ENCODE measurements around the gene SEH1L.
A peak's percentile ranks its signal among the peaks of the same experiment; 100 is the strongest.
"Not testable (repeated sequence)": the region's sequence is repeated elsewhere in the genome, so short reads cannot be mapped to it uniquely, and the experiment has no call there.

The SEH1L gene

DNA sequence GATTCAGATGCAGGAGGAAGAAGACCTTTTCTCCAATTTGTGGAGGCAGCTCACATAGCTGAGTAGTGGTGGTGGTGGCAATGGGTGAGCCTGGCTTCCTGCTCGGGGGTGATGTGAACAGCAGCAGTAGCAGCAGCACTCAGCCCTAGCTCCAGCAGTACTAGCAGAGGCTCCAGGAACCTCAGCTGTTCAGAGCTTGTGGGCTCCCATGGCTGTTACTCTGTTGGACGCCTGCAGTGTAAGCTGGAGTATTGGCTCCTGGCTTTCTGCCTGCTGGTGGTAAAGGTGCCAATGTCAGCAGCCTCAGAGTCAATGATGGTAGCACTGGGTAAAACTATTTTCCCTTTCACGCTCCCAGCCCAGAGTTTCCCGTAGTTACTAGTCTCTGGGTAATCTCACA lies 3.1 kb upstream of the SEH1L start:
- DNase-seq = no peak

DNA sequence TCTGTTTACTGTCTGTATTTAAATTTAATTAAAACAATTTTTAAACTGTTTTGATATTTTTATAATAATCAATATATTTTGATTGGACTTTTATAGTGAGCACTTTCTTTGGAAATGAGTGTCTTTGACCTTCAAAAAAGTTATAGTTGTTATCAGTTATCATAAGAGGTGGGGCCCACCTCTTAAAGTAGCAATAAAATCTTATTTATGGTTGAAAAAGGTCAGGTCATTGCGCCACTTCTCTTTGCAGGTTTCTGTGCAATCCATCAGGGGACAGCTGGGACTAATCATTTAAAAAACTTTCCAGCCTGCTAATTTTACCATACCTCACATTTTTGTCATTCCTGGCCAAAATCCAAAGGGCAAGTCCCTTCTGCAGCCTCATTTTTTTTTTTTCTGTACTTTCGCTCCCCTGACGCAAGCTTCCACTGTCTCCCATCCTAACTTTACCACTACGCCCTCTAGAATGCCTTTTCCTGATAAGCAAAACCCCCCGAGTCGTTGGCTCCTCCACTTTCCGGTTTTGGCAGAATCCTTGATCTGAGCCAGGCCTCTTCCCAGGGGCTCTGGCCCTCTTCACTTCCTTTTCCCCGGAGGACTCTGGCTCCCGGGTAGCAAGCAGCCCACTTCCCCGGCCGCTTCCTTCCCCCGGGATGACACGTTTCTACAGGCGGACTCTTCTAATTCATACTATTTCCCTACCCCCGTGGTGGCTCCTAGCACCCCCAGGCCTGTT lies 1.1 kb upstream of the SEH1L start:
- peak; percentile 96 for DNase-seq

DNA sequence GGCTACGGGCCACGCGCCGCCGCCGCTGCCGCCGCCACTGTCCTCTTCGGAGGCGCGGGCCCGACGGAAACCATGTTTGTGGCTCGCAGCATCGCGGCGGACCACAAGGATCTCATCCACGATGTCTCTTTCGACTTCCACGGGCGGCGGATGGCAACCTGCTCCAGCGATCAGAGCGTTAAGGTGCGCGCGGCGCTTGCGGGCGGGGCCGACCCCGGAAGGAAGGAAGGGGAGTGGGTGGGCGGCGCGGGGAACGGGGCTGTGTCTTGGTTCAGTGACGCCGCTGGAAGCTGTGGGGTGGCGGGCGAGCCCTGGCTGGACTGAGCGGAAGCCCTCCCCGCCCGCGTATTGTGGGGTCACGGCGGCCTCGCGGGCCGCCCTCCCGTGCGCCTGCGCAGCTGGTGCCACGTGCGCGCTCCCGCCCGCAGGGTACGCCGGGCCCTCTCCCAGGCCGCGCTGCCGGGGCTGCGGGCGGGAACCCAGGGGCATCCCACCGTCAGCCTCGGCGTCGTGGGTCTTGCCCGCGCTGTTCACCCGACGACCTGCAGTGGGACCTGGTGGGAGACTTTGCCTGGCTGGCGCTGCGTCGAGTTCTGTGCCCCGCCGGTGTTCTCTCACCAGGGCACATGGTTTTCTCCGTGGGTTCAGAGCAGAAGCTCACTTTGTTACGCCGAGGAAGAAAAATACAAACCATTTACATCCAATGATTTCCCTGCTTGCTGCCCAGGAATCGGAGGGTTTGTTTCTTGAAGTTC lies 416 bp downstream of the SEH1L start:
- DNase-seq = peak; percentile 95

DNA sequence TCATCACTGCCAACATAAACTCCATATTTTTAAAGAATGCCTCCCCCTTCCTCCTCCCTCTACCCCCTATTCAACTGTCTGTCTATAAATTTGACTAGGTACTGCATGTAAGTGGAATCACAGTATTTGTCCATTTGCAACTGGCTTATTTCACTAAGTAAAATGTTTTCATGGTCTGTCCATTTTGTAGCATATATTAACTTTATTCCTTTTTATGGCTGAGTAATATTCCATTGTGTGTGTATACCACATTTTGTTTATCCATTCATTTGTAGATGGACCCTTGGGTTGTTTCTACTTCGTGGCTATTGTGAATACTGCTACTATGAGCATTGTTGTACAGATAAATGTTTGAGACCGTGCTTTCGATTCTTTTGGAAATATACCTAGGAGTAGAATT lies 10.7 kb downstream of the SEH1L start:
- no peak for DNase-seq

DNA sequence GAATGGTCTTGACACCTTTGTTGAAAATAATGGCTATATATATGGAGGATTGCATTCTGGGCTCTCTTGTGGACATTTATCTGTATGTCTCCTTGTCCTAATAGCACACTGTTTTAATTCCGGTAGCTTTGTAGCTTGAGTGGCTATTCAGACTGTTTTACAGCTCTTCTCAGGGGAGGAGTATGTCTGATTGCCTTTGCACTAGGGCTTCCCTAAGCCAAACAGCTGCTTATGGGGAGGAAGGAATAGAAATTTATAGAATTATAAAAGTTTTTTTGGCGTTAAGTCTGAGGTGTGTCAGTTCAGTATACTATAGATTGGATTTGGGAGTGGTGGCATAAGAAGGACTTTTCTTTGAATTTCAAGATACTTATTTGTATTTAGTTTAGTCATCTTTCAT lies 12.6 kb downstream of the SEH1L start:
- DNase-seq = no peak

DNA sequence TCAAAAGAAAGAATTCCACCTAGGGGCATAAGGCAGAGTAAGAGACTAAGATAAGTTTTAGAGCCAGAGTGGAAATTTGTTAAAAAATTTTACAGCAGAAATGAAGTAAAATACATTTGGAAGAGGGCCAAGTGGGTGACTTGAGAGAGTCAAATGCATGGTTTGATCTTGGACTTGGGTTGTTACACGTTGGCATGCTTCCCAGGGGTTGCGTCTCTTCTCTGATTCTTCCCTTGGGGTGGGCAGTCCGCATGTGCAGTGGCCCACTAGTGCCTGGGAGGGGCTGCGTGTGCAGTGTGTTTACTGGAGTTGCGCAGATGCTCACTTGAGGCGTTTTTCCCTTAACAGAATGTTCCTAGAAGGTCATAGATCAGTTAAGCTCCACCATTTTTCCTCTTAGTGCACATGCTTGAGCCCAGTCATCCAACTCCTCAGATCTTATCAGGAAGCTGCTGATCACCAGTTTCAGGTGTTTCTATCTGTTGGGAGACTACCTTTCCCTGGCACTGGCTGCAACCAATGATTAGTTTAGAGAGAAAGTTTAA lies 13.1 kb downstream of the SEH1L start:
- DNase-seq = no peak

DNA sequence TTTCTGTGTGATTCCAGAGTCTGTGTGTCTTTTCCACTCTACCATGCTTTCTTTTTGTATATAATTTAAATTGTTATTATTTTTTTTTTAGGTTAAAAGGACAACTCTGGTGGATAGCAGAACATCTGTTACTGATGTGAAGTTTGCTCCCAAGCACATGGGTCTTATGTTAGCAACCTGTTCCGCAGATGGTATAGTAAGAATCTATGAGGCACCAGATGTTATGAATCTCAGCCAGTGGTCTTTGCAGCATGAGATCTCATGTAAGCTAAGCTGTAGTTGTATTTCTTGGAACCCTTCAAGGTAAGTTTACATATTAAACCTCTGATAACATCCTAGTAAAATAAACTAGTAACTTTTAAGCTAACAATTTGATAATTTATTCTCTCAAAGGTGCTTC lies 15.3 kb downstream of the SEH1L start:
- DNase-seq = no peak

DNA sequence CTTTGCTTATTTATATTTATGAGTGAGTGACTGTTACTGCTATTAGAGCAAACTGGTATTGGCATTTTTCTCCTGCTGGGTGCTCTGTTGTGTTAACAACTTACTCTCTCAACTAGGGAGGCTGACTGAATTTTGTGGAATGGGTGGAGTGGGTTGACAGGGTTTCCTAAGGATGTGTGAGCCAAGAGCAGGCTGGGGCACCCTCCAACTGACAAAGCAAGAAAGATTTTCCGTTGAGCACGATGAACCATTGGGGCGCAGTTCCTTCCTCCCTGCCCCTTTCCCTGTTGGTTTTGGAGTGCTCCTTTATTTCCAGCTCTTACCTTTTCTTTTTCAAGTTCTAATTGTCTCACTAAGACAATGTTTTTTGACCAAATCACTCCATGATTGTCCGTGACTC lies 20.3 kb downstream of the SEH1L start:
- no peak for DNase-seq

DNA sequence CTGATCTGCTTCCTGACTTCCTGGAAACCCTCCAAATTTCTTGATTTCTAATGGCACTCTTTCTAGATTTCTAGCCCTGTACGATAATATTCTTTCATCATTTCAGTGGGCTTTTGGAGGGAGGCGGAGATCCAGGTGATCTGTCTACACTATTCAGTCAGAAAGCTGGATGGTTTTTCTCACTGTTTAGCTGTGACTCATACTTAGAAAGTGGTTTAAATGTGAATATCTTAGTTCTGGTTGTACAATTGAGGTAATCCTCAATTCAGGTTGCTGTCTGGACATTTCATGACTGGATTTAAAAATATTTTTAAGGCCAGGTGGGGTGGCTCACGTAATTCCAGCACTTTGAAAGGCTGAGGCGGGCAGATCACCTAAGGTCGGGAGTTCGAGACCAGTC lies 20.8 kb downstream of the SEH1L start:
- no peak for DNase-seq

DNA sequence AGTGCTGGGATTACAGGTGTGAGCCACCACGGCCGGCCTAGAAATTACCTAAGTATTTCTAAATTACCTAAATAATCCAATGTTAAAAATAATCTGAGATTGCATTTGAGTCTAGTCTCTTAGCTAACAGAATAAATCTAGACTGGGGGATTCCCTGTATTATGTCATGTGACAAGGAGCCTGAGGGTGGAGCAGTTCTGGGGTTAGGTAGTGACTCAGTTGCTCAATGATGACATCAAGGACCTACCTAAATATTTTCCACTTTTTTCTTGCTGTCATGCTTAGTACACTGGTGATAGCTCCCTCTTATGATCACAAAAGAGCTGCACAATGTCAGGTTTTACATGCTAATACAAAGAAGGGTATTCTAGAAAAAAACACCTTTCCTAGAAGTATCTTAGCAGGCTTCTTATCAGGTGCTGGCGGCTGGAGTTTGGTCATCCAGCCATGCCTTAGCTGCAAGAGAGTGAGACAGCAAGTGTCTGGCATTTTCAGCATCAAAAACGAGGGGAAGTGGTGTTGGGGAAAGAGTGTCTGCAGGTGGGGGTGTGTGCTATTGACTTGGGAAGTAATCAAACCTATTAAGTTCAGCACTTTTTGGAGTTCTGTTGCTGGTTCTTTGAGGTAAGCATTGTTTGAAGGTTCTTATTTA lies 25.9 kb downstream of the SEH1L start:
- DNase-seq = no peak

DNA sequence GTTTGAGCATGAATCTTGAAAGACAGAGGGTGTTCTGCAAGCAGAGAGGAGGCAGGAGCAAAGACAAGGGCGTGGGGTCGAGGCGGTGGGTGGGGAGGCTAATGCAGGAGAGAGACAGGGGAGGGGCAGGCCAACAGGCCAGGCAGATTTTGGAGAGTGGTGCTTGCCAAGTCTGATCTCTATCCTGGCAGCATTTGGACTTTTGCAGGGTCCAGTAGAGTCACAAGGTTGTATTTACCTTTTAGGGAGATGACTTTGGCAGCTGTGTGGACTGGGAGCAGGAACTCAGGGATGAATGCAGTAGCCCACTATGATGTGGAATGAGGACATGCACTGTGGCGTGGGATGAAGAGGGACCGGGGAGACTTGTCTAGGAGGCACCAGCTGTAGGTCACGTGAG lies 27.7 kb downstream of the SEH1L start:
- no peak for DNase-seq

DNA sequence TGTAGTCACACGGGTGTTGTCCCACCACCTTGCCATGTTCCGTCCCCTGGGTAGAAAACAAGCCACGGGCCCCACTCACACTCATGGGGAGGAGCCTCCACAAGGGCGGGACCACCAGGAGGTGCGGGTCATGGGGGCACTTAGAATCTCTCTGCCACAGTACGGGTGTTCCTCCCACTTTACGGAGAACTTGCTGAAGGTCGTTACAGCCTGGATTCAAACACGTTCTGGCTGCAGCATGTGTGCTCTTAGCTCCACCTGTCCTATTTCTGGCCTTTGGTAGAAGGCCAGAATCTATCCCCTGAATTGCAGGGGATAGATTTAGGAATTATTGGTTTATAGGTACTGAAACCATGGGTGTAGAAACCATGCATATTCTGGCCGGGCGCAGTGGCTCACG lies 28.5 kb downstream of the SEH1L start:
- no peak for DNase-seq

DNA sequence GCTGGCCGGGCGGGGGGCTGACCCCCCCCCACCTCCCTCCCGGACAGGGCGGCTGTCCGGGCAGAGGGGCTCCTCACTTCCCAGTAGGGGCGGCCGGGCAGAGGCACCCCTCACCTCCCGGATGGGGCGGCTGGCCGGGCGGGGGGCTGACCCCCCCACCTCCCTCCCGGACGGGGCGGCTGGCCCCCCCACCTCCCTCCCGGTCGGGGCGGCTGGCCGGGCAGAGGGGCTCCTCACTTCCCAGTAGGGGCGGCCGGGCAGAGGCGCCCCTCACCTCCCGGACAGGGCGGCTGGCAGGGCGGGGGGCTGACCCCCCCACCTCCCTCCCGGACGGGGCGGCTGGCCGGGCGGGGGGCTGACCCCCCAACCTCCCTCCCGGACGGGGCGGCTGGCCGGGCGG lies 32.3 kb downstream of the SEH1L start:
- DNase-seq = not testable (repeated sequence)

DNA sequence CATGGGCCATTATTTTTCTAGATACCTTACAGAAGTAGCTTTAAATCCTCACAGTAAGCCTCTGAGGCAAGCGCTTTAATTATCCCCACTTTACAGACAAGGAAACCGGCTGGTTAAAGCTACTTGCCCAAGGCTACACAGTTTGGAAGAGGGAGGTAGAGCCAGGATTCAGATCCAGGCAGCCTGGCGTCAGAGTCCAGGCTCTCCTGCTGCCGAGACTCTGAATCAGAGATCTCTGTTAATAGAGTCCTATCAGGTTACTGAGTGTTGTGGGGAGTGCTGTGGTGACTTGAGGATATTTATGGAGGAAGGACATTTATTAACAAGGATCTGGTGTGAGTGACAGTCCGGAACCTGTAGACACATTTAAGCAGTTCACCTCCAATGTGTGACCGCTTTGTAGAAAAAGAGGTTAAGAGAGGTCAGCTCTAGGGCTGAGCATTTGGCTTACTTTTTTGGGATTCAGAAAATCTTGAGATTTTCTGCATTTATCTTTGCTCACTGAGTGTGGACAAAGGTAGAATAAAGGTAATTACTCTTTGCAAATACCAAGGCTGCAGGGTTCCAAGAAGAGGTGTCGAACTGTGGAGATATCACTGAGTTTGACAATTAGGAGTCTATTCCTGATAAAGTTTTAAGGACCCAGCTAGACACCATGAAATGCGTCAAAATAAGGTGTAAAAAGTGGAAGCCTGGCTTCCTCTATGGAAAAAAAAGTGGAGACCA lies 41.7 kb downstream of the SEH1L start:
- DNase-seq = no peak

DNA sequence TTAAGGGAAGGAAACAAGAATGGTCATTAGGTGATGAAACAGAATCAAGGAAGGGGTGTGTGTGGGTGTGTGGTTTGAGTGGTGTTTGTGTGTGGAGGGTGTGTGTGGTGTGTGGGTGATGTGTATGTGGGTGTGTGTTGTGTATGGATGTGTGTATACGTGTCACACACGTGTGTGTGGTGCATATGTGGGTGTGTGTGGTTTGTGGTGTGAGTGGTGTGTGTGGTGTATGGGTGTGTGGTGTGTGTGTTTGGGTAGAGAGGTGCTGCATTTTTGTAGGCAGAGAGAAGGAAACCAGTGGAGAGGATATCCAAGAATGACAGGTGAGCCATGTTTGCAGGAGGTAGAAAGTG lies 42.3 kb downstream of the SEH1L start:
- DNase-seq = no peak

DNA sequence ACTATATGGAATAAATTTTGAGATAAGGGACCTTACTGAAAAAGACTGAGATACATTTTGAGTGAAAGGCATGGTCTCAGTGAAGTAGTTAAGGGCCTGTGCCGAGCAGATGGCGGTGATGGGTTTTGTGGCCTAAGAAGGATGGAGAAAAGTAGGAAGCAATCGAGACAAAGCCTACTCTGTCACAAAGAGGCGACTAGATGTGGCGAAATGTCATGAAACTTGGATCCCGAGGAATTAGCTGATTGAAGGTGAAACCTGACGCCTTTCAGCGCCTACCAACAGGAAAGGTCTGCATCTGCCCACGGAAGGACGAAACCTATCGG lies 42.8 kb downstream of the SEH1L start:
- DNase-seq = no peak

DNA sequence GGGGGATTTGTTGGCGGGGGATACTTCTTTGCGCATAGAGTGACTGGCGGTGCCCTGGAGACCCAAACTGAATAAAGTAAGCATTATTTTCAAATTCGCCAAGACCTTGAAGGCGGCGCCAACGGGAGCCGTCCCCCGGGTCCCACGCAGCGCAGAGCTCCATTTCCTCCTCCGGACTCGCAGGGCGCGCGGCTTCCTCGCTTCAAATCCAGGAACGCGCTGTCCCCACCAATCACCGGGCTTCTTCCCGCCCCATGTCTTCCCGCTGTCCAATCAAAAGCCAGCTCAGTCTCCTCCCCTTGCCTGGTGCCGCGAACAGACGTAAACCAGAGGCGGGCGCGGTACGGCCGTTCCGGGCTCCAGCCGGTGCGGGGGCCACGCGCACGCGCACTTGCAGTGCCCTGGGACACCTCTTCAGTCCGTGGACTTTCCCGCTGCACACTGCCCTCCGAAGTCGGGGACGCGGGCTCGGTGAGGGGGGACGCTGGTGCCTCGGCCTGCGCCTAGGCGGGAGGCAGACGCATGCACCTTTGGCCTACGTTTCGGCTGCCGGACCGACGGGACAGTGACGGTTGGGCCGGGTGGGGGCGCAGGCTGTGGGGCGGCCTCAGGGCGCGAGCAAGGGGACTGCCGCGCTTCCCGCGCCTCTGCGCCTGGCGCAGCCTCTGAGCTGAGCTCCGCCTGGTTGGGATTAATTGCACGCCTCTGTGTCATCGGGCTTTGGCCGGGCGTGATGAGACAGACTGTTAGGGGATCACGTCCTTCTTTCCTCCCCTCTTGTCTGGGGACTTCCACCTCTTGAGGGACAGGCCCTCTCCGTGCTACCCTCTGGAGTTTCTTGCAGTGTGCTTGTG lies 43.4 kb downstream of the SEH1L start, which contains the start of gene CEP192:
Gene CEP192 (plus strand): TSS at position 396 of the 854 bp plus-strand sequence. CDS start 8,063 bp downstream, outside the sequence.
- peak; percentile 99 for DNase-seq

DNA sequence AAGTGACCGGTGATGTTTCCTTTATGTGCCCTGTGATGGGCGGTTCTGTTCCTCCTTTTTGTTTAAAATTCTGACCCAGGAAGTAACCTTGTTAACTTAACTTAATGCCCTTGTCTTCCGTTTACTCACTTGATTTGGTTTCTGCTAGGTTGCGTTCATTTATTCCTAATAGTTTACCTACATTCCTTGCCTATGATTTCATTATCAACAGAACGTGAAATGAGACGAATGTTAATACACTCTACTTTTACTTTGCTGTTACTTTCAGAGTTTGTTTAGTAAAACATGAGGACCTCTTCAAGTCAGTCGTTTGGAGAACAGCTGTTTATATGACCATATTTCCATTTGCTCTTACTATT lies 44.0 kb downstream of the SEH1L start:
- DNase-seq = no peak

DNA sequence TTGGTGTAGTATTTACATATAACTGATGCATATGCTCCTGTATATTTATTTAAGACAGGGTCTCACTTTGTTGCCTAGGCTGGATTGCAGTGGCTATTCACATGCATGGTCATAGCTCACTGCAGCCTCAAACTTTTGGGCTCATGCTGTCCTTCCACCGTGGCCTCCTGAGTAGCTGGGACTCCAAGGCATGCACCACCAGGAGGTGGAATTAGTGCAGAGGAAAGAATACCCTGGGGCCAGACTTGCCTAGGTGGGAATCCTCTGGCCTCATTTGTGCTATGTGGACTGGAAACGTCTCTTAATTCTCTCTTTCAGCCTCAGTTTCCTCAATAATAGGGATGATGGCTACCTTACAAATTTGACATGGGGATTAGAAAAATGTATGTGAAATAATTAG lies 45.6 kb downstream of the SEH1L start:
- no peak for DNase-seq

DNA sequence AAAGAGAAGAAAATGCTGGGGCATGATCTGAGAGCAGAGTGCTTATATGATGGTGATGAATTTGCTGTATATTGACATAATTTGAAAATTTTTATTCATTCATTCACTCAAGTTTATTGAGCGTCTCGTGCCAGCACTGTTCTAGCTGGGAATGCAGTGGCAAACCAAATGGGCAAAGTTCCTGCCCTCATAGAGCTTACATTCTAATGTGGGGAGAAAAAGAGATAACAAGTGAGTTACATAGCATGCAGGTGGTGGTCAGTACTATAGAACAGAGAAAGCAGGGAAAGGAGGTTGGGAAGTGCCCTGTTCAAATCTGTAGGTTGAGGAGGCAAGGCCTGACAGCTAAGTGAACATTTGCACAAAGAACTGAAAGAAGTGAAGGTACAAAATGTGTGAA lies 47.6 kb downstream of the SEH1L start:
- no peak for DNase-seq

DNA sequence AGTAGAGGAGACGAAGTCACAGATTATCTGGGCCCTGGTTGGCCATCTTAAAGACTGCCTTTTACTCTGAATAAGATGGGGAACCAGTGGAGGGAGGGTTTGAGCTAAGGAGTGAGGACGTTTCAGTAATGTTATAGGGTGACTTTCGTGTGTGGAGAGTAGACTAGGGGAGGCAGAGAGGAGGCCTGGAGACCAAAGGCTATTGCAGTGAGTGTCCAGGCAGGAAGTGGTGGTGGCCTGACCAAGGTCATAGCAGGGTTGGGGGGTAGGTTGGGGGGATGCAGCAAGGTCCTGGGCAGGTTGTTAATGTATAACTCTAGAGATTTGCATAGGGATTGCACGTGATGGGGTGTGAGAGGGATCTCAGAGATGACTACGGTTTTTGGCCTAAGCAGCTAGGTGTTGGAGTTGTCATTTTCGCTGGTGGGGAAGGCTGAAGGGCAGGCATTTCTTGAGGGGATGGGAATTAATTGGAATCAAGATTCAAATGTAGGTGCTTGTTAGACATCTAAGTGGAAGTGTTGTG lies 48.2 kb downstream of the SEH1L start:
- DNase-seq = no peak

DNA sequence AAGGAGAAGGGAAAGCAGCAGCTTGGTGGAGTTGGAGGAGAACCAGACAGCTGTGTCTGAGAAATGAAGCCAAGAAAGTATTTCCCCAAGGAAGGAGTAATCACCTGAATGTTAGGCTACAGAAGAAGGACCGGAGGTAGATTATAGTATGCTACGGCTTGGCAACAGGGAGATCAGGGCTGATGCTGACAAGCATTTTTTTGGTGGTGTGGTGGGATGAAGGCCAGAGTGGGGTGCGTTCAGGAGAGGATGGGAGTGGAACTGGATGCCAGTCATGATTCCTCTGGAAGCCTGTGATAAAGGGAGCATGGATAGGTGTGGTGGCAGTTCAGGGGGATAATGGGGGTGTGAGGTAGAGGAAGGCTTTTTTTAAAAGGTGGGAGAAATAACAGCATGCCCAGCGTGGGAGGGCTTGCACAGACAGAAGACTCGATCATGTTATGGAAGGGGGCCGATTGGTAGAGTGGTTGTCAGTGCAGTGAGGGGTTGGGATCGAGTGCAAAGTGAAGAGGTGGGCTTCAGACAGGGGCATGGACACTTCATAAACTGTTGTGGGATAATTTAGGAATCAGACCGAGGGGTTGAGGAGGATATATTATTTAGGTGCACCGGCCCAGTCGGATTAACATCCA lies 49.0 kb downstream of the SEH1L start:
- no peak for DNase-seq
